Duodenal mucosa (tissue), 2 donors: Measurements from ENCODE around the gene RHOG.
A peak's percentile ranks its signal among the peaks of the same experiment; 100 is the strongest.

Source experiments
- H3K27ac ChIP-seq: one replicate; pipeline ENCODE4 v1.7.0; 2013; ENCODE audit warnings: low read depth, low read length
- H3K27me3 ChIP-seq, 2 donors: one replicate each; pipeline ENCODE4 v1.7.0; 2013; ENCODE audit warnings: low read length in 2 of 2, control low read depth in 1 of 2; ENCODE audit not compliant: insufficient read depth in 2 of 2, control insufficient read depth in 1 of 2
- H3K36me3 ChIP-seq, 2 donors: one replicate each; pipeline ENCODE4 v1.7.0; 2013; ENCODE audit warnings: low read length in 2 of 2, control low read depth in 1 of 2; ENCODE audit not compliant: insufficient read depth in 2 of 2, control insufficient read depth in 1 of 2
- H3K4me1 ChIP-seq, 2 donors: one replicate each; pipeline ENCODE4 v1.7.0; 2013; ENCODE audit warnings: low read length in 2 of 2, control low read depth in 1 of 2; ENCODE audit not compliant: insufficient read depth in 2 of 2, control insufficient read depth in 1 of 2
- H3K4me3 ChIP-seq, 2 donors: one replicate each; pipeline ENCODE4 v1.7.0; 2013; ENCODE audit warnings: low read length in 2 of 2, low read depth in 1 of 2
- H3K9ac ChIP-seq, 2 donors: one replicate each; pipeline ENCODE4 v1.7.0; 2013; ENCODE audit warnings: low read length in 2 of 2, low read depth in 1 of 2
- H3K9me3 ChIP-seq, 2 donors: one replicate each; pipeline ENCODE4 v1.7.0; 2013; ENCODE audit warnings: low read length in 2 of 2, control low read depth in 1 of 2; ENCODE audit not compliant: control insufficient read depth in 1 of 2

The RHOG gene

GRCh38 chr11:3840870-3841425 is at the start of gene RHOG:
Gene RHOG (minus strand): TSS chr11:3840959. CDS start chr11:3828138, 12,821 bp downstream.
- H3K9ac ChIP-seq: peak within 1 kb of the TSS; percentile 74 to 90
- H3K27me3 ChIP-seq: no peaks in the 10 kb centered on the region
- peak within 1 kb of the TSS; percentile 78 to 79 for H3K4me3 ChIP-seq
- no peaks in the 10 kb centered on the region for H3K9me3 ChIP-seq
- peak within 1 kb of the TSS; percentile 93 for H3K27ac ChIP-seq
- H3K4me1 ChIP-seq: peaks cover 31 to 34% of the 10 kb centered on the region in 2 donors
- H3K36me3 ChIP-seq: no peaks in the 10 kb centered on the region

GRCh38 chr11:3890014-3890413 is 49.3 kb upstream of the RHOG start:
- no peak overlapping the region for H3K9ac ChIP-seq
- no peaks in the 10 kb centered on the region for H3K27me3 ChIP-seq
- no peaks in the 10 kb centered on the region for H3K36me3 ChIP-seq
- no peak overlapping the region for H3K27ac ChIP-seq
- H3K4me3 ChIP-seq: no peak overlapping the region
- H3K4me1 ChIP-seq: peaks cover 0 to 3% of the 10 kb centered on the region in 2 donors
- H3K9me3 ChIP-seq: no peaks in the 10 kb centered on the region

GRCh38 chr11:3888876-3889275 is 48.1 kb upstream of the RHOG start:
- Histone ChIP-seq H3K27ac (no peak overlapping the region), H3K9me3 (no peaks in the 10 kb centered on the region), H3K27me3 (no peaks in the 10 kb centered on the region), H3K4me1 (no peaks in the 10 kb centered on the region), H3K9ac (no peak overlapping the region), H3K4me3 (no peak overlapping the region), H3K36me3 (no peaks in the 10 kb centered on the region)

- Histone ChIP-seq H3K4me1 (no peaks in the 10 kb centered on the region), H3K4me3 (no peak overlapping the region), H3K27me3 (no peaks in the 10 kb centered on the region), H3K9ac (no peak overlapping the region), H3K9me3 (no peaks in the 10 kb centered on the region), H3K36me3 (no peaks in the 10 kb centered on the region), H3K27ac (no peak overlapping the region)
Observed at GRCh38 chr11:3886985-3887384, 46.2 kb upstream of the RHOG start.

- no peaks in the 10 kb centered on the region for H3K9me3 ChIP-seq
- H3K4me1 ChIP-seq: peaks cover under 1 to 1% of the 10 kb centered on the region in 2 donors
- H3K27ac ChIP-seq: no peak overlapping the region
- H3K36me3 ChIP-seq: no peaks in the 10 kb centered on the region
- H3K27me3 ChIP-seq: no peaks in the 10 kb centered on the region
- no peak overlapping the region for H3K9ac ChIP-seq
- H3K4me3 ChIP-seq: no peak overlapping the region
Observed at GRCh38 chr11:3885855-3886254, 45.1 kb upstream of the RHOG start.

- Histone ChIP-seq H3K9ac (no peak overlapping the region), H3K27me3 (no peaks in the 10 kb centered on the region), H3K36me3 (no peaks in the 10 kb centered on the region), H3K27ac (no peak overlapping the region), H3K4me1 (peaks cover 27 to 28% of the 10 kb centered on the region in 2 donors), H3K9me3 (no peaks in the 10 kb centered on the region), H3K4me3 (no peak overlapping the region)
Observed at GRCh38 chr11:3882655-3883054, 41.9 kb upstream of the RHOG start.

- Histone ChIP-seq H3K9me3 (no peaks in the 10 kb centered on the region), H3K27me3 (no peaks in the 10 kb centered on the region), H3K4me3 (no peak overlapping the region), H3K36me3 (no peaks in the 10 kb centered on the region), H3K9ac (peak overlapping the region in 1 of 2 donors; percentile 19), H3K27ac (no peak overlapping the region), H3K4me1 (peaks cover 35 to 36% of the 10 kb centered on the region in 2 donors)
Observed at GRCh38 chr11:3880724-3881123, 40.0 kb upstream of the RHOG start.

GRCh38 chr11:3879967-3880542 is 39.3 kb upstream of the RHOG start:
- Histone ChIP-seq H3K9ac (peak overlapping the region in 1 of 2 donors; percentile 19), H3K27ac (no peak overlapping the region), H3K36me3 (no peaks in the 10 kb centered on the region), H3K4me3 (peak overlapping the region in 1 of 2 donors; percentile 2), H3K9me3 (no peaks in the 10 kb centered on the region), H3K27me3 (no peaks in the 10 kb centered on the region), H3K4me1 (peaks cover 35 to 36% of the 10 kb centered on the region in 2 donors)

GRCh38 chr11:3879216-3879966 is 38.6 kb upstream of the RHOG start:
- Histone ChIP-seq H3K27me3 (no peaks in the 10 kb centered on the region), H3K36me3 (no peaks in the 10 kb centered on the region), H3K4me1 (peaks cover 35 to 36% of the 10 kb centered on the region in 2 donors), H3K9me3 (no peaks in the 10 kb centered on the region), H3K9ac (no peak overlapping the region), H3K4me3 (no peak overlapping the region), H3K27ac (no peak overlapping the region)

- H3K4me1 ChIP-seq: peaks cover 35 to 36% of the 10 kb centered on the region in 2 donors
- no peaks in the 10 kb centered on the region for H3K9me3 ChIP-seq
- H3K27me3 ChIP-seq: no peaks in the 10 kb centered on the region
- H3K4me3 ChIP-seq: no peak overlapping the region
- no peak overlapping the region for H3K9ac ChIP-seq
- no peak overlapping the region for H3K27ac ChIP-seq
- no peaks in the 10 kb centered on the region for H3K36me3 ChIP-seq
Observed at GRCh38 chr11:3878258-3878584, 37.5 kb upstream of the RHOG start.
